GM21528 (cell line): Measurements from ENCODE around the gene ENKUR.

Experiments
- ATAC-seq: cut with Tn5 transposase; IDR thresholded peaks from one replicate; pipeline ENCODE4 v1.9.1; 2021; ENCODE audit warnings: mild to moderate bottlenecking, moderate library complexity; ENCODE audit not compliant: unreplicated experiment, low FRiP score

Gene ENKUR, protein sequence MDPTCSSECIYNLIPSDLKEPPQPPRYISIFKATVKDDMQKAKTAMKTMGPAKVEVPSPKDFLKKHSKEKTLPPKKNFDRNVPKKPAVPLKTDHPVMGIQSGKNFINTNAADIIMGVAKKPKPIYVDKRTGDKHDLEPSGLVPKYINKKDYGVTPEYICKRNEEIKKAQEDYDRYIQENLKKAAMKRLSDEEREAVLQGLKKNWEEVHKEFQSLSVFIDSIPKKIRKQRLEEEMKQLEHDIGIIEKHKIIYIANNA

DNA sequence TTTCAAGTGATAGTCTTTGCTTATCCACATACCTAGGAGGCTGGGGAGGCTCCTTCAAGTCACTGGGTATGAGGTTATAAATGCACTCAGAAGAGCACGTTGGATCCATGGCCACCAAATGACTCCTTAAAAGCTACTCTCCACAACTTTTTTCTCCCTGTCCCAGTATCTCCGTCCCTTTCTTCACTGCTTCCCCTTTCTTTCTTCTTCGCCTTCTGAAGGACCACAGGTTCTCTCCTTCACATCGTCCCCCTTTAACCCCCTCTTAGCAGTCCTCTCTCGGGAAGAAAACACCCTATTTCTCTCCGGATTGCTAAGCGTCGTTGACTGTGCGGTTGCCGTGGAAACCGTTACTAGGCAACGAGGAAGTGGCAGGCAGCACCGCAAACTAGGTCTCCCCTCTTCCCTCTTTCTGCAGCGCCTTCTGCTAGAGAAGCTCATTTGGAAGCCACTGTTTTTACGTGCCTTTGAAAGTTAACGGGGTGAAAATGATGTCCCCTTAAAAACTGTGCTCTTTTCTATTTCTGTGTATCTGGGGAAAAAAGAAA is at the start of gene ENKUR:
TSS of gene ENKUR (minus strand) at position 331 of the 548 bp plus-strand sequence. CDS start at position 109, 222 bp downstream.
- peak; percentile 76 for ATAC-seq

DNA sequence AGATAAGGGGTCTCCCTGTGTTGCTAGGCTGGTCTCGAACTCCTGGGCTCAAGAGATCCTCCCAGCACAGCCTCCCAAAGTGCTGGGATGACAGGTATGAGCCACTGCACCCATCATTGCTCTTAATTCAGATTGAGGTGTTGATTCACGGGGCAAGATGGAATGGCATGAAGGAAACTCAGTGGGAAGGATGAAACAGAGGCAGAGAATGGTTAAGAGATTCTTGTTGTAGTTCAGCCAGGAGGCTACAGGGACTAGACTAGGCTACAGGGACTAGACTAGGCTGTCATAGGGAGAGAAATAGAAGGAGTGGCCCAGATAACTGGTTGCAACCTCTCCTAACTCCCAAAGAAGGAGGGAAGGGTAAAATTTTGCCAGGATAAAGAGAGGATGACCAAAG is 48.4 kb upstream of the ENKUR start:
- no peak for ATAC-seq

DNA sequence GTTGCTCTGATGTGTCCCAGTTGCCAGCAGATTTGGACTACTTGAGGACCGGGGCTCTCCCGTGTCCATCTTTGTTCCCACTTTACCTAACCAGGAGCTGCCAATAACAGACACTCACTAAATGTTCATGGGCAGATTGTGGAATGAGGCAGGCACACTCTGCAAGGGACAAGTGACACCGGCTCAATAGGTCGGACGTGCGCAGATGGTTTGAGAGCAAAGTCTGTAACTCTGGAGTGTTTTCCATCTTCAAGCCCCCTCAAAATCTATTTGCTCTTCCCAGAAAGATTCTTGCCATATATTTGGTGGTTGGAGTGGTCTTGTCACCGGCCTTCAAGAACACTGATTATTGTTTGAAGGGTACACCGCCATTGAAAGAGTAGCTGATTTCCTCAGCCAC is 47.7 kb upstream of the ENKUR start:
- no peak for ATAC-seq

DNA sequence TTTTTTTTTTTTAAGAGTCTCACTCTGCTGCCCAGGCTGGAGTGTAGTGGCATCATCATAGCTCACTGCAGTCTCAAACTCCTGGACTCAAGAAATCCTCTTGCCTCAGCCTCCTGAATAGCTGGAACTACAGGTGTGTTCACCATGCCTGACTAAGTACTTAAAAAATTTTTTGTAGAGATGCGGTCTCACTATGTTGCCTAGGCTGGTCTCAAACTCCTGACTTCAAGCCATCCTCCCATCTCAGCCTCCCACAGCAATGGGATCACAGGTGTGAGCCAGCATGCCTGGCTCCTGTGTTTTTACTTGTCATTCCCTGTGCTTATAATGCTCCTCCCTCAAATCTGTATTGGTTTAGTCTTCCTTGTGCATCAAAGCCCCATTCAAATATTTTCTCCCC is 47.2 kb upstream of the ENKUR start:
- no peak for ATAC-seq

DNA sequence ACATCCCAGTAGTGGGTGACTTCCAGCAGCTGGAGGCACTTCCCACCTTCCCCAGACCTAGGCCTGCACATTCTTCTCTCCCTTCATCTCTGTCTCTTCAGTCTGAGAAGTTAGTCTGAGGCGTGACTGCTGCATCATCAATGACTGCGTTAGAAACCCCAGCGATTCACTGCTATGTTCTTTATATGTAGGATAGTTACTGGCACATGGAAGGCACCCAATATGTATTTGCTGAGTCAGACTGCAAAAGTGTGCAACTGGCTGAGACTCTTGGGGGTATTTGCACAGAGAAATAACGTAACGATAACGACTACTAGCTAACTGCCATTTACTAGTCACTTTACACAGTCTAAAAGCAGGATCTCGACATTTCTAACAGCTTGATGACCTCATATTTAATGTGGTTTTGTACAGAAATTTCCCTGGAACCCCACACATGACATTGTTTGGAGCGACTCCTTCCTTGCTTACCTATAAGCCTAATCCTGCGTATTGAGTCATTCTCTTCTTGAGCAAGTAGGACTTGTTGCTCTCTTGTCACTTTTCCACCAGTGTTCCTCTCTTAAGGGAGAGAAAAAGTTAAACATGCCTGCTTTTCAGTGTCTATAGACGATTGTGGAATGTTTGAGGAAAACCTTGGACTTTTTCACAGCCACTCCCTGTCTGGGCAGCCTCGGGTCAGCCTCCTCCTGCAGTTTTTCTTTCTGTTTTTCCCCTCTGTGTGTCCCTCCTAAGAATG is 45.9 kb upstream of the ENKUR start:
- no peak for ATAC-seq

DNA sequence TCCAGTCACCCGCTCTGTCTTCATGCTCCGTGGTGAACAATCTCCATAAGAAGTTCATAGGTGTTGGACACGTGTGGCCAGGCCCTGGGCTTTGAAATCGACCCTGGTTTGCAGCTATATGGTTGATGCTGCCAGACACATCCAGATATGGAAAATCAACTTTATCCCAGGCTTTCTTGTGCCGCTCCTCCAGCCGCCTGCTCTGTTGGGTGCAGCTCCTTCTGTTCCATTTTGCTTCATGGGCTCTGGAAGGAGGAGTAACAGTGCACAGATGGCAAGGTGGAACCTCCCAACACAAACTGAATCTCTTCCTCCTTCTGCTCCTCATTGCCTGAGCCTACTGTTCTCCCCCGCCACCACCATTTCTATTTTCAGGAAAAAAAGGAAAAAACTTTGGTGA is 45.2 kb upstream of the ENKUR start:
- ATAC-seq: no peak

DNA sequence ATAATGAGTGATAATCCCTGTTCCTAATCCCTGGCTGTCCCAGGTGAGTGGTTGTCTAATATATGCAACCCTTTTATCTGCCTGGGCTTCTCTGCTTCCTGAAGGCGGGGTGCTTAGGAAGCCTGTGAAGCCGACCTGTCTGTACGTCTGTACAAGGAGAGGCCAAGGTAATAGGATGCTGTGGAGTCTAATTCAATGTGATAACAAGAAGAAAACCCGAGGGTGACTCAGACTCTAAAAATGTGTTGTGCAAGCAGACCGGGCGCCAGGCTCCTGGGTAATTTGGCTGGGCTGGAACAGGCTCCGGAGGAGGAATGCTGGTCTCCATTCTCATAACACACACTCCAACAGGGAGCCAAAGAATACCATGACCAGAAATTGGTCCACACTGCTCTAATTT is 44.0 kb upstream of the ENKUR start:
- ATAC-seq: no peak

DNA sequence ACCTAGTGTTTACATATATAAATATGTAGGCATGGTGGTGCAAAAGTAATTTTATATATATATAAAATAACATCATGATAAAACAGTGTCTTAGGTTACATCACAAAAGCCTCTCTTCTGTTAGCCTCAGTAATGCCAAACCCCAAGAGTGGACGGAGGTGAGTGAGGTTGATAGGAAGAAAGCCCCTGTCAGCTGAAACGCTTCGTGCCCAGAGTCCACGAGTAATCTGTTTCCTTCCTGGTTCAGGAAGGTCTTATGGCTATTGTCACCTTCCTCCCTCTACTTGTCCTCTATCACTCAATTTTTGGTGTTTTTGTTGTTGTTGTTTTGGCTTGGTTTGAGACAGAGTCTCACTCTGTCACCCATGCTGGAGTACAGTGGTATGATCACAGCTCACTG is 41.9 kb upstream of the ENKUR start:
- no peak for ATAC-seq

DNA sequence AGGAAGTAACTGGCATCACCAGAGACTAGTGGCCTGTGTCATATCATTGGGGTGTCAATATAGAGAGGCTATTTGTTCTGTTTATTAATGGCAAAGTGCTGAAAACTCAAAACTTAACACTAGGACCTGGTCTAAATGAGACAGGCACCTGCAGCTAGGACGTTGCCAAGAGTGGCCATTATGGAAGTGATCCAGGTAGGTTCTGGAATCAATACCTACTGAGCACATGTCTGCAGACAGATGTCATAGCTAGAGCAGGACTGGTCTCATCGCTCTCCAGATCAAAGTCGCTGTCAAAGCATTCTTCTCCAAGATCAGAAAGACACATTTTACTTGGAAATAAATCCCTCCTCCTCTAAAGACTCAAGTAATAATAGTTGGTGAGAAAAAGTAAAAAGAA is 40.8 kb upstream of the ENKUR start:
- no peak for ATAC-seq

DNA sequence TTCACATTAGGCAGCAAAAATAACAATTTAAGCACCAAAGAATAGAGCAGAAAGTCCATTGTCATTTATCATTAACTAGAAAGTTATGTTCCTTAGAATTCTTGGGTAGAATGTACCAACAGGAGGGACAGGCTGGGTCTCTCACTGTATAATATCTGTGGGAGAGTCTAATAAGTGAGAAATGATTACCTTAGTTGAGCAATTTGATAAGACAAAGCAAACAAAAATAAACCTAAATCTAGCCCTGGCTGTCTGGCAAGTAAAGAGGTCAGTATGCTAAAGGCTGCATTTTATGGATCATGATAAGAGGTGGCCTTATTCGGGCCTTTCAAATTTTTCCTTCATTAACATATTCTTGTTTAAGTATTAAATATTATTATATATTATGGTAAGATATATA is 36.1 kb upstream of the ENKUR start:
- no peak for ATAC-seq

DNA sequence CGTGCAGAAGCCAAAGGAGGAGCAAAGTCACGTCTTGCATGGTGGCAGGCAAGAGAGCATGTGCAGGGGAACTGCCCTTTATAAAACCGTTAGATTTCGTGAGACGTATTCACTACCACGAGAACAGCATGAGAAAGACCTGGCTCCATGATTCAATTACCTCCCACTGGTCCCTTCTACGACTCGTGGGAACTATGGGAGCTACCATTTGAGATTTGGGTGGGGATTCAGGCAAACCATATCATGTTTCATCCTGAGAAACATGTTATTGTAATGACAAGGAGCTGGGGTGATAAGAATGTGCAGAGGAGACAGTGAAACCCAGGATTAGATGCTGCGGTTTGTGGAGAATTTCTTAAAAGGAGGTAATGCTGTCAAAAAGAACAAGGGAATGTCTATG is 34.4 kb upstream of the ENKUR start:
- no peak for ATAC-seq

DNA sequence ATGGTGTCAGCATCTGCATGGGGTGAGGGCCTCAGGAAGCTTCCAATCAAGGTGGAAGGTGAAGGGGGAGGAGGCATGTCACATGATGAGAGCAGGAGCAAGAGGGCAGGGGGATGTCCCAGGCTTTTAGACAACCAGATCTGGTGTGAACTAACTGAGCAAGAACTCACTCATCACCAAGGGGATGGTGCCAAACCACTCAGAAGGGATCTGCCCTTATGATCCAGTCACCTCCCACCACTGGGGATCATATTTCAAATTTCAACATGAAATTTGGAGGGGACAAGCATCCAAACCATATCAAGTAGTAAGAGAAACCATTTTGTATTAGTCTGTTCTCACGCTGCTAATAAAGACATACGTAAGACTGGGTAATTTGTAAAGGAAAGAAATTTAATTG is 34.0 kb upstream of the ENKUR start:
- ATAC-seq: no peak

DNA sequence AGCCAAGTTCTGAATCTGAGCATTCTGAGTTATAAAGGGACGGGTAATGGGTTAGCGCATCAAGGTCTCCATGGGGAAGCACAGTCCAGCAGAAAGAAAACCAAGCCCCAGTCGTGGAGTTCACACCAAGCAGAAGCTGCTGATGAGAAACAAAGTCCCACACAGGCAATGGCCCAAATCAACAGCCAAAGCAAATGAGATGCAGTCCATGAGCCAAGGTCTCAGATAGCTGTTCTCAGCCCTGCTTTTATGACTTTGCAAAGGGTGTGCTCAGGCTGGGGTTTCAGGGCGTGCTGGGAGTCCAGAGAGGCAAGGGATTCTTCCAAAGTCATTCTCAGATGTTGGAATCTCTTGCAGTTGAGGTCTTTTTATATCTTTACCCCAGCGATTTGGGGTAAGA is 32.5 kb upstream of the ENKUR start:
- no peak for ATAC-seq

DNA sequence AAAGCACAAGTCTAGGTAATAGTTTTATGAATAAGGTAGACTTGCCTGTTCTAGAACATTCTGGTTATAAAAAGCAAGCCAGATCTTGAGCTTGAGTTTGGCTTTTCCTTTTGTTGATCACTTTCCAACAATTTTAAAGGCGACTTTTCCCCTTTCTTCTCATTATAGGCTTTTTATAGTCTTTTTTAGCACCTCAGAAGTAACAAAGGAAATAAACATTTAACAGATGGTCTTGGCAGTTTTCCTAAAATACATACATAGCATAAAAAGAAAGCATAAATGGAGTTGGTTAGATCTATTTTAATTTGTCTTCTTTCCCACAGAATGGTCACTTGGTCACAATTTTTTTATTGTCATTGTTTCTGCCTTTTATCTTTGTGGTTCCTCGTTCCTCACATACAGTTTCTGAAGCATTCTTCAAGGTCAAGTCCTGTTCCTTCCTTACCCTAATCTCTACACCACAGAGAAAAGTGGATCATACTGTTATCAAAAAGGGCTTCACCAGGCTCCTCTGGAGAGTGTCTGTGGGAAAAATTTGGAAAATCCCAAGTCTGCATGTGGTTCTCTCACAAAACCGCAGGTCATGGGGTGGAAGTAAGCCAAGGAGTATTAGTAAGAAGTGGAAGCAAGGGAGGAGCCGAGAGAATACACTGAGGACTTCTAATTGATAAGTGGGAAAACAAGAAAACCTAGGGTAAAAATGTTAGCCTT is 31.8 kb upstream of the ENKUR start:
- ATAC-seq: no peak

DNA sequence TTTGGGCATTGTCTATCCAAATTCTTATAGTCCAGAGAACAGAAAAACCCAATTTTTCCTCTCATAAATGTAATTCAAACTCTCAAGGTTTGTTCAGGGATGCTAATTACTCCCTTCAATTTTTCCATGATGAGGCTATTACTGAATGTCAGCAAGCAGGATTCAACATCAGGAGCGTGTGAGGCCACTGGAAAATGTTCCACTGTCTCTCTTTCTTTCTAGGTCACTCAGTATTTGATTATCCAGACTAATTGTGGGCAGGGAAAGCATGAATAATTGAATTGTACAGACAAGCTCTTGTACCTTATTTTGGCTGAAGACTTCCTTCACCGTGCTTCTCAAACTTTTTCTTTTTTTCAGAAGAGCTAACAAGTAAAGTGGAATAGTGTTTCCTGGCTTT is 31.1 kb upstream of the ENKUR start:
- no peak for ATAC-seq

DNA sequence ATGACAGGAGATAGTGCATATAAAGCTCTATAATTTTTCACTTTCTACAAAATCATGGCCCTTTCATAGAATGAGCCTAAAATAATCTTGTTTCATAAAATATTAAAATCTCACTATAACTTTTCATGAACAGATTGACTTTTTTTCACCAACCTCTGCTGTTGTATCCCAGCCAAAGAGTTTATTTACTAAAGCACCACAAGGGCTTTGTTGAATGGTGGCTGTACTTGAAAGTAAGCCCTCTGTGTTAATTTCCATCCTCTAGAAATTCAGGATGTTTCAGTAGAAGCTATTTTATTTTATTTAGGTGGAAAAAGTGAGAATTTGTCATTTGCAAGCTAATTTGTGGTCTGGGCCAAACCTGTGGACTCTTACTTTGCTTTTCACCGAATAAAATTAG is 30.7 kb upstream of the ENKUR start:
- no peak for ATAC-seq

DNA sequence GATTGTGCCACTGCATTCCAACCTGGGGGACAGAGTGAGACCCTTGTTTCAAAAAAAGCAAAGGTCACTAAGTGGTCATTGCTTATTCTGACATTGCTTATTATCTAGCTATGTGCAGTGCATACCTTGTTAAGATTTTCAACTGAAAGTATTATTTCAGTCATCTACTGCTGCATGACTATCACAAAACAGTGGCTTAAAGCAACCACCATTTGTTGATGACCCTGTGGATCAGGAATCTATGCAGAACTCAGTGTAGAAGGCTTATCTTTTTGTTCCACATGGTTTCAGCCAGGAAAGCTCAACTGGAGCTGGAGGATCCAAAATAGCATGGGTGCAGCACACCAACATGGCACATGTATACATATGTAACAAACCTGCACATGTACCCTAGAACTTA is 23.6 kb upstream of the ENKUR start:
- no peak for ATAC-seq

DNA sequence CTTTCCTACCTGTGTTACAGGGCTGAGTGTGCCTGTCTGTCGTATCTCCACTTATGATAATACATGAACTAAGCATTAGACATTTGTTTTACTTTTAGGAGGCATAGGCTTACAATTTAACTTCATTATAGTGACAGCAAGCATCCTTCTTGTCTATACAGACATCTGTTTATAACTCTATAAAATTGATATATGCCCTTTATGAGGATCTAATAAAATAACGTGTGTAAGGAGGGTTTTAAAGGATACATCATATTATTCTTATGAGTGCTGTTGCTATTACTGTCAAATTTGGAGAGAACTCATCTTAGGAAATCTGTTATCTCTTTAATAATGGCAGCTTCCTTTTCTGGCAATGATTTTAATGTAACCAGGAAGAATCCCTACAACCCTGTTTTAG is 22.4 kb upstream of the ENKUR start:
- ATAC-seq: no peak

DNA sequence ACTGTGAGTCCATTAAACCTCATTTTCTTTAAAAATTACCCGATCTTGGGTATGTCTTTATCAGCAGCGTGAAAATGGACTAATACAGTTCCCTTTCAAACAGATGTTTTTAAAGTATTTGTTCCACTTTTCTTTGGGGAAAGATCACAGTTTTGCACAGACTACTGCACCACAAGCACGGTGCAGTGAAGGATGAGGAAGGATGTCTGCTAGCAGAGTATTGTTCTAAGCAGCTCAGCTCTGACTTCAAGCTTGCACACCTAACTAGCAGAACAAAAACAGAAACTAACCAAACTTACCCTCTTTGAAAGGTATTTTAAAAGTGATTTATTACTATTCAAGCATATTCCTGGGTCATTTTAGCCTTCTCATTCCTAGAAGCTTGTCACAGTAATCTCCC is 20.4 kb upstream of the ENKUR start:
- ATAC-seq: no peak

DNA sequence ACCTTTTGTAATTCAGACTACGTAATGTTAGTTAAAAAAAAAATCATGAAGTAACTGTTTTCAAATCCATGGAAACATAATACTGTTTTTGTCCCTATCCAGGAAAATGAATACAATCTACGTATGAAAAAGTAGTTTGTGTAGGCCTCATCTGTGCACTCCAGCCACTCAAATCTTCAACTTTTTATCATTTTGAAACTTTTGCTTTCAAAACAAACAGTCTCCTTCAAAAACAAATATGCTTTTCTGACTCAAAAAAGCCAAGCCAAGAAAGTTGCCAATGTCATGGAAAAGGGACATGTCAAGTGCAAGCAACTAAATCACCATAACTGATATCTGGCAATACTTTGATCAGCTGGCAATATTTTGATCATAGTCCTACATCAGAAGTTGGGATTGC is 13.6 kb upstream of the ENKUR start:
- no peak for ATAC-seq

DNA sequence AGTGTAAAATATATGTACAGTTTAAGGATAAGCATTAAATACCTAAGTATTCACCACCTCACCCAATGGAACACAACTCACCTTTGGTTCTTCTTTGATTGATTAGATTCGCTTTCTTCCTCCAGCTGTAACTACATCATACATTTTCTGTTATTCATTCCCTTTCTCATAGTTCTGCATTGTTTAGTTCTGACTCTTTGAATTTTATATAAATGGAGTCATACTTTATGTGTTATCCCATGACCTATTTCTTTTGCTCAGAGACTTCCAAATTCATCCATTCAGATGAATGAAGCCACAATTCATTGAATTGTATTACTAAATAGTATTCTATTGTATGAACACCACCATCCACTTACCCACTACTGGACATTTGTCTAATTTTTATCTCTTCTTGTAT is 12.8 kb upstream of the ENKUR start:
- ATAC-seq: no peak

DNA sequence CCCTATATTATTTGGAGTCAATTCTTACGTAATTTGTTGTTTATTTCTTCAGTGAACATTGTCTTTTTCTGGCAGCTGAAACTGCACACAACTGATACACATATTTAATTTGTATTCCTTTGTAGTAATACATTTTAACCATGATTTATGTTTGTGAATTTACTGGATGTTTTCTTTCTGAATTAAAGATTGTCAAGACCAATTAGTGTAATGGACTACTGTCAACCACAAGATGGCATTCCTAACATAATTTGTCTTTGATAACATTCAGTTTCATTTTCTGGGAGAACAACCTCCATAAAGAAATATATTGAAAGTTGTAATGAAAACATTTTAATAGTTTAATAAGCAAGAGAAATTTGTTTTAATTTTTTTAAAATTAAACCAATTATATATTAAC is 10.5 kb upstream of the ENKUR start:
- ATAC-seq: no peak
